K562 (cell line): ENCODE results near the gene PODNL1. TPM values are rescaled to one million over a fixed set of nuclear protein-coding genes. Genes with fewer than 3 reads are reported as not detected.

Experiments
- ATAC-seq: fragments of 200-7000 bp; cut with Tn5 transposase; 3 replicates; pipeline ENCODE4 v1.9.1; 2020; ENCODE audit warnings: moderate library complexity
- BruUV-seq: library from RNA; stranded (reverse); fragments of 400-500 nt; replicated peaks from 2 replicates; lab custom pipeline; 2021; lab: Mats Ljungman, UMichigan
- CTCF ChIA-PET: fragments of 300-600 bp; formaldehyde crosslinking; extraction: SDS; loops from one replicate; lab custom pipeline; 2021; ENCODE audit warnings: low intra/inter-chr PET ratio; lab: Yijun Ruan, JAX
- POLR2A ChIA-PET: fragments of 300-600, 350-650 bp; sonication (Branson Sonifier 250); formaldehyde crosslinking; extraction: SDS; loops from one replicate; lab custom pipeline; 2021; ENCODE audit warnings: antibody characterized with exemption, inconsistent platforms; lab: Yijun Ruan, JAX
- DNase-seq, 4 experiments: peaks; one replicate each; pipeline versions ENCODE4 v3.0.0 to v3.0.0-alpha.2; 2011 to 2018; ENCODE audit warnings: low spot score in 3 of 4, mixed read lengths in 3 of 4; ENCODE audit errors: extremely low read depth in 1 of 4
- FAIRE-seq: peaks from 2 replicates; lab custom pipeline; 2011; peaks lifted over from hg19 to GRCh38; lab: Jason Lieb, UNC
- H2AFZ ChIP-seq: 2 replicates; pipeline ENCODE4 v1.6.0; 2011; ENCODE audit warnings: low read depth, low read length, control low read depth, inconsistent platforms
- H3K27ac ChIP-seq: fragments of 200-600 bp; 3 replicates; pipeline ENCODE4 v1.8.0; 2011; ENCODE audit warnings: low read depth, mild to moderate bottlenecking, control low read depth, inconsistent platforms, low read length, moderate library complexity, mixed read lengths; ENCODE audit errors: extremely low read depth
- H3K27me3 ChIP-seq, 2 experiments: fragments of 300-600 bp in 1 of 2; 2 replicates in 1 of 2; 3 replicates in 1 of 2; pipeline versions ENCODE4 v1.6.0 to v1.8.0; 2011; ENCODE audit warnings: inconsistent platforms in 2 of 2, low read length in 2 of 2, mild to moderate bottlenecking in 1 of 2, mixed read lengths in 1 of 2, moderate library complexity in 1 of 2; ENCODE audit not compliant: control insufficient read depth in 2 of 2, insufficient read depth in 2 of 2
- H3K36me3 ChIP-seq: fragments of 300-600 bp; 3 replicates; pipeline ENCODE4 v1.8.0; 2011; ENCODE audit warnings: mild to moderate bottlenecking, low read length, inconsistent platforms; ENCODE audit not compliant: control insufficient read depth, insufficient read depth
- H3K4me1 ChIP-seq, 2 experiments: fragments of 200-600 bp in 1 of 2; replicated peaks in 1 of 2; 2 replicates in 1 of 2; 3 replicates in 1 of 2; pipeline versions ENCODE4 v1.5.1 to v1.8.0; 2011; ENCODE audit warnings: inconsistent platforms in 2 of 2, low read length in 2 of 2, mild to moderate bottlenecking in 1 of 2, mixed read lengths in 1 of 2, moderate library complexity in 1 of 2; ENCODE audit not compliant: control insufficient read depth in 2 of 2, insufficient read depth in 2 of 2
- H3K4me2 ChIP-seq: 2 replicates; pipeline ENCODE4 v1.6.1; 2011; ENCODE audit warnings: low read length, control low read depth, inconsistent platforms, mixed read lengths; ENCODE audit not compliant: insufficient read depth
- H3K4me3 ChIP-seq: fragments of 200-600 bp; sonication (generic), shearing (Covaris generic); 2 replicates; pipeline ENCODE4 v1.5.1; 2016; ENCODE audit warnings: control low read depth, inconsistent platforms
- H3K79me2 ChIP-seq: fragments of 200-600 bp; 3 replicates; pipeline ENCODE4 v1.8.0; 2011; ENCODE audit warnings: low read length, inconsistent platforms; ENCODE audit not compliant: control insufficient read depth, insufficient read depth
- H3K9ac ChIP-seq, 2 experiments: 2 replicates each; pipeline versions ENCODE4 v1.6.0 to v1.6.1; 2011; ENCODE audit warnings: low read depth in 2 of 2, low read length in 2 of 2, control low read depth in 1 of 2, inconsistent platforms in 1 of 2, mild to moderate bottlenecking in 1 of 2, mixed read lengths in 1 of 2; ENCODE audit not compliant: insufficient read depth in 1 of 2
- H3K9me1 ChIP-seq: one replicate; pipeline ENCODE4 v1.6.0; 2011; ENCODE audit warnings: inconsistent platforms, mild to moderate bottlenecking, low read length, moderate library complexity; ENCODE audit not compliant: control insufficient read depth, insufficient read depth
- H3K9me3 ChIP-seq: replicated peaks from 2 replicates; pipeline ENCODE4 v1.5.1; 2011; ENCODE audit warnings: low read depth, low read length, inconsistent platforms; ENCODE audit not compliant: control insufficient read depth, insufficient read depth
- H4K20me1 ChIP-seq: replicated peaks from 2 replicates; pipeline ENCODE4 v1.6.1; 2011; ENCODE audit warnings: low read length, inconsistent platforms, mixed read lengths; ENCODE audit not compliant: control insufficient read depth, insufficient read depth
- CHCHD3 ChIP-seq: fragments of 250-450 bp; sonication (Bioruptor Pico); IDR thresholded peaks from 2 replicates; pipeline ENCODE4 v2.1.2; 2022; ENCODE audit warnings: mild to moderate bottlenecking
- CREM ChIP-seq: IDR thresholded peaks from 2 replicates; pipeline ENCODE4 v1.6.1; 2014; ENCODE audit warnings: antibody characterized with exemption, low read depth
- FOS ChIP-seq: IDR thresholded peaks from 3 replicates; pipeline ENCODE4 v1.6.1; 2011; ENCODE audit not compliant: insufficient read length; ENCODE audit errors: extremely low read depth
- HDAC6 ChIP-seq: IDR thresholded peaks from 2 replicates; pipeline ENCODE4 v1.6.1; 2012; ENCODE audit warnings: low read depth, mild to moderate bottlenecking, control low read depth, inconsistent platforms, low read length, moderate library complexity
- IRF1 ChIP-seq: sonication (generic); formaldehyde crosslinking; IDR thresholded peaks from 2 replicates; pipeline ENCODE4 v1.8.0; 2022; ENCODE audit warnings: missing genetic modification reagents, mild to moderate bottlenecking, borderline replicate concordance
- POLR2G ChIP-seq: fragments of 200-400 bp; formaldehyde crosslinking; IDR thresholded peaks from 2 replicates; pipeline ENCODE4 v1.6.1; 2017; ENCODE audit warnings: low read depth, mild to moderate bottlenecking, antibody characterized with exemption, low read length, moderate library complexity
- PRPF4 ChIP-seq: fragments of 200-400 bp; formaldehyde crosslinking; IDR thresholded peaks from one replicate; pipeline ENCODE4 v1.6.1; 2017; ENCODE audit warnings: low read length, low read depth, mild to moderate bottlenecking; ENCODE audit not compliant: insufficient read depth, poor library complexity, severe bottlenecking
- RBFOX2 ChIP-seq: fragments of 200-400 bp; formaldehyde crosslinking; IDR thresholded peaks from 2 replicates; pipeline ENCODE4 v1.6.1; 2017; ENCODE audit warnings: low read depth, mild to moderate bottlenecking, low read length, moderate library complexity
- RBM22 ChIP-seq: fragments of 200-400 bp; formaldehyde crosslinking; IDR thresholded peaks from 2 replicates; pipeline ENCODE4 v1.6.1; 2018; ENCODE audit warnings: low read length, low read depth; ENCODE audit not compliant: poor library complexity, severe bottlenecking
- ZBTB33 ChIP-seq: sonication (generic); formaldehyde crosslinking; IDR thresholded peaks from 2 replicates; pipeline ENCODE4 v1.8.1; 2023; ENCODE audit warnings: mild to moderate bottlenecking, missing genetic modification reagents
- WGBS: fragments of 100-300 bp; shearing (Covaris generic); methylation state at CpG from one replicate; pipeline ENCODE4 v1.1.6; 2016; ENCODE audit warnings: low coverage, mixed read lengths; ENCODE audit not compliant: insufficient coverage; ENCODE audit errors: missing lambda C conversion rate; 5-methylcytosine and 5-hydroxymethylcytosine counted together
- in situ Hi-C: fragments of 300-500 bp; cut with MboI; formaldehyde crosslinking; loops from 4 replicates; pipeline ENCODE4 v1.15.0; 2018; ENCODE audit warnings: inconsistent platforms, mixed read lengths
- intact Hi-C: fragments of 100-400 bp; cut with micrococcal nuclease; formaldehyde crosslinking; loops from 2 replicates; pipeline ENCODE4 v1.14.2; 2022
- polyA plus RNA-seq, 8 experiments: library from polyadenylated mRNA; depleted of rRNA in 4 of 8; stranded (reverse) in 5 of 8; unstranded in 3 of 8; fragments of >200 nt; fragmentation: Nextera tagmentation in 2 of 8; fragmentation: Illumina TruSeq in 1 of 8; extraction: Ambion mirVana in 2 of 8; extraction: Trizol in 1 of 8; gene quantifications; 2 replicates each; pipeline versions ENCODE4 v1.2.1 to v1.2.3, GENCODE V29; 2011 to 2014; ENCODE audit warnings: inconsistent platforms in 1 of 8, missing spikeins in 1 of 8
- total RNA-seq, 7 experiments: library from RNA; depleted of rRNA in 6 of 7; stranded (reverse); fragments of >200 nt in 6 of 7; fragmentation: Illumina TruSeq in 2 of 7; extraction: Trizol in 2 of 7; gene quantifications; 2 replicates each; pipeline versions ENCODE4 v1.2.1 to v1.2.3, GENCODE V29; 2011 to 2021; ENCODE audit warnings: low replicate concordance in 1 of 7

The PODNL1 gene
- total and polyA plus RNA-seq, 9 of the 15 experiments (the other 6 are each of a cell fraction or from before 2014, with no cell fraction given): 0.18 to 0.47 (median 0.23) TPM; not detected in 3

GRCh38 chr19:13962699-13963602 is 24.7 kb upstream of the PODNL1 start:
- Histone ChIP-seq H2AFZ (no peak overlapping the region), H3K36me3 (peaks cover 85% of the 10 kb centered on the region; the same call in 2 of the 3 replicates), H3K27ac (no peak overlapping the region), H3K79me2 (no peaks in the 10 kb centered on the region), H3K9ac (no peak overlapping the region), H3K4me1 (peaks cover 5 to 49% of the 10 kb centered on the region in 2 experiments; a peak in 4 of 5 replicates), H3K4me2 (no peak overlapping the region), H3K27me3 (no peaks in the 10 kb centered on the region), H4K20me1 (no peaks in the 10 kb centered on the region), H3K9me3 (no peaks in the 10 kb centered on the region), H3K4me3 (no peak overlapping the region), H3K9me1 (no peaks in the 10 kb centered on the region)
- CTCF ChIA-PET: interaction anchor here (0.6 kb wide), 1 partner anchor 980 kb away, joined by 5 read pairs; no protein-coding TSS in a partner anchor
- POLR2A ChIA-PET: interaction anchor here (4.1 kb wide), 1 partner anchor 10 kb away, joined by 12 read pairs; the partner anchor contains the start of gene DCAF15
- FAIRE-seq (no peak), ATAC-seq (no peak), DNase-seq (no peak)
- WGBS: 95% methylated on average over 8 of the region's 89 CpGs
- intact Hi-C loops (no loop called here), in situ Hi-C loops (no loop called here)
- BruUV-seq: no TSS peak
- peak; percentile 71; the same call in 1 of the 2 replicates for TF ChIP-seq POLR2G
- peak; percentile 17 for TF ChIP-seq RBM22
- TF ChIP-seq IRF1 (CRISPR knock-in tag): no peak
- TF ChIP-seq PRPF4: peak; percentile 31
- TF ChIP-seq CHCHD3 (CRISPR knock-in tag): no peak
- TF ChIP-seq ZBTB33 (CRISPR knock-in tag): peak; percentile 86; the same call in 1 of the 2 replicates
- peak; percentile 33; the same call in 1 of the 2 replicates for TF ChIP-seq RBFOX2
- TF ChIP-seq HDAC6: no peak
- no peak for TF ChIP-seq FOS
- no peak for TF ChIP-seq CREM
- TF ChIP-seq, all 486 proteins: peak for 5
